GM19239 (cell line): ENCODE data around the gene HTR1B.

Experiments used
- DNase-seq: peaks from one replicate; pipeline ENCODE4 v3.0.0; 2011; ENCODE audit warnings: low spot score; ENCODE audit not compliant: insufficient read length
- FAIRE-seq: peaks from 2 replicates; lab custom pipeline; 2011; peaks lifted over from hg19 to GRCh38; lab: Jason Lieb, UNC

The HTR1B gene

GRCh38 chr6:77456531-77457248 lies 6.6 kb downstream of the HTR1B start:
- DNase-seq (no peak), FAIRE-seq (no peak)

- FAIRE-seq, result no peak
- no peak for DNase-seq
These were observed 8.0 kb downstream of the HTR1B start for GRCh38 chr6:77455271-77455670.

- no peak for FAIRE-seq
These were observed 8.9 kb downstream of the HTR1B start for GRCh38 chr6:77454386-77454785.

GRCh38 chr6:77451466-77451865 lies 11.8 kb downstream of the HTR1B start:
- no peak for DNase-seq
- no peak for FAIRE-seq

More at GRCh38 chr6:77454386-77454785, 8.9 kb downstream of the HTR1B start:
- no peak for DNase-seq

GRCh38 chr6:77450924-77451323 lies 12.4 kb downstream of the HTR1B start:
- no peak for FAIRE-seq
- no peak for DNase-seq

GRCh38 chr6:77448546-77448945 lies 14.7 kb downstream of the HTR1B start:
- FAIRE-seq (no peak), DNase-seq (no peak)

DNA sequence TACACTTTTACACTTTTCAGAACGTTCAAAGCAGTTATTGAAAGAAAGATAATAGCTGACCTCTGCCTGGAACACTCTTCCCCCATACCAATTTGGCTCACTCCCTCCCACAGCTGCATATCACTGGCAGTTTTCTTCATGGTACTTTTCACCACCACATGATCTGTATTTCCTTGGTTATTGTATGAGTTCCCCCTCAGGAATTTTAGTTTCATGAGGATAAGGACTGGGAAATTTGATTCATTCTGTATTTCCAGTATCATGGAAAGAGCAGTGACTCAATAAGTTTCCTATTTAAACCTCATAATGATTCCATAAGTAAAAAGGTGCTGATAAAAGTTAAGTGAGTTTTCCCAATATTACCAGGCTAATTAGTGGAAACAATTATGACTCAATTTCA lies 16.0 kb downstream of the HTR1B start:
- FAIRE-seq, result no peak
- DNase-seq, result no peak

- no peak for FAIRE-seq
These were observed 17.0 kb downstream of the HTR1B start for GRCh38 chr6:77446249-77446648.

GRCh38 chr6:77445214-77445613 lies 18.1 kb downstream of the HTR1B start:
- no peak for FAIRE-seq

More at GRCh38 chr6:77446249-77446648, 17.0 kb downstream of the HTR1B start:
- DNase-seq, result no peak

DNA sequence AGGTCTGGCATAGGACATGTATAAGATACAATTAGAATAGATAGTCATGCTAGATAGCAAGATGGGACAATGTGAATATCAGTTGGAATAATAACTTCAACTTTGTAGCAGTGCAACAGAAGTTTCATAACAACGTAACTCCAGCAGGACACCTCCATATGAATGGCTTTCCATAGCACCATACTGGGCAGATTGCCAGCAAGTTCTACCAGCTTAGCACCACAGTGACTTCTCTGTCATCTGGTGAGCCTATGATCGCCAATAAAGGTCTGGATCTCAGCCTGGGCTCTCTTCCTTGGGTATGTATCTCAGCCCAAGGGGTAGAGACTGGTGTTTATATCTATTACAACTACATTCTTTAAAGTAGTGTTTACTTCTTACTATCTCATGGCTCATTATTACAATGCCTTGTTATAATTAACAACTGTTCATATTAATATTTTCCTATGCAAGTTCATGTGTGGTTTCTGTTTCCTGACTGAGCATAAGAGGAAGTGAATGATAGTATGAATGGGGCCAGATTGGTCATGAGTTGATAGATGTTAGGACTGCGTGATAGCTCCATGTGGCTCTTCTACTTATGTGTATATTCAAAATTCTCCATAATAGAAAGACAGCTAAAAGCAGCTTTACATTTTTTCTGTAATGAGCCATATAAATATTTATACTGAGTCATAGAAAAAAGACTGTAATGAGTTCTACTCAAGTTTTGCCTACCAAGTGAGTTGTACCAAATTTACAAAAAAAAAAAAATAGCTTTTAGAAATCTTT lies 22.9 kb downstream of the HTR1B start:
- DNase-seq, result no peak

More at GRCh38 chr6:77445214-77445613, 18.1 kb downstream of the HTR1B start:
- DNase-seq, result no peak

GRCh38 chr6:77433888-77434287 lies 29.4 kb downstream of the HTR1B start:
- DNase-seq (no peak), FAIRE-seq (no peak)

More for the DNA sequence above, 22.9 kb downstream of the HTR1B start:
- no peak for FAIRE-seq

GRCh38 chr6:77430504-77430903 lies 32.8 kb downstream of the HTR1B start:
- FAIRE-seq, result no peak
- DNase-seq, result no peak

DNA sequence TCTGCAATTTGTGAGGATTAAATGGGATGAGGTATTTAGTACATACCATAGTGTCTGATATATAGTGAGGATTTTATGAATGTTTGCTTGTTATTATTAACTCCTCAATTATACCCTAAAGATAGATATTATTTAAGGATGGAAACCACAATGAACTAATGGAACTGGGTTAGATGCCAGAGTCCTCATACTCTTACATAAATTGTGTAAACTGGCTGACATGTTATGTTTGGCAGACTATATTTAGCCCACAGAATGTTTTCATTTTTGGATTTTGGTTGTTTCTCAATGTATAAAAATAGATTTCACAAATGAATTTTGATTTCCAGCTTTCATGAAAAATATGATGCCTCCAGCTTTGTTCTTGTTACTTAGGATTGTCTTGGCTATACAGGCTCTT lies 37.6 kb downstream of the HTR1B start:
- DNase-seq, result no peak
- no peak for FAIRE-seq

DNA sequence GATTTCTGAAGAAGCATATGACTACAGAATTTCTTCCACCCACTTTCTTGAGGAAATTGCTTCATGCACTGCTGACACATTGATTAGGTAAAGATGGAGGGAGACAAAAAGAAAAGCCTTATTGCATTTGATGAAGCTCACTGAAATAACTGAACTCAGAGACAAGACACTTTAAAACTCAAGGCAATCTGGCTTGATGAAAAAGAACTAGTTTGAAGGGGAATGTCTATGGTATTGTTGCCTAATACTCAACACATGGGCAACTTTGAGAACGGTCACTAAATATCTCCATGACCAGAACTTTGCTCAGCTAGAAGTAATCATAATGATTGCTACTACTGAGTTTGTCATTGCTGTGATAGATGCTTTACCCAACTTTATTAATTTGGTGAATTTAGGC lies 38.1 kb downstream of the HTR1B start:
- FAIRE-seq (no peak), DNase-seq (no peak)

DNA sequence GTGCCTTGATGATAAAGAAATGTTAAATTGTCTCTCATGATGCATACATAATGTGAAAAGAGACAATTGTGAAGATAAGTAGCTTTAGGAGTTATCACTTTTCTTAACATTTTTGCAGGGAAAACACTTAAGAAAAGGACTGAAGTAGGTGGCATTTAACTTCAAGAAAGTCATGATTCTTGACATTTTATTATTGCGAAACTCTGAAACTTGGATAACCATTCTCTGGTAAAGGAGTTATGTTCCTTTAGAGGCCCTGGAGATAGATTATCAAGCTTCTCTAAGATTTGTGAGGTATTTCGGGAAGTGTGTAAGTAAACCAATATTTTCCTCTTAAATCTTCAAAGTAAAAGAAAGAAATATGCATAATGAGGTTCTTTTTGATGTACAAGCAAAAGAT lies 38.5 kb downstream of the HTR1B start:
- DNase-seq (no peak), FAIRE-seq (no peak)

DNA sequence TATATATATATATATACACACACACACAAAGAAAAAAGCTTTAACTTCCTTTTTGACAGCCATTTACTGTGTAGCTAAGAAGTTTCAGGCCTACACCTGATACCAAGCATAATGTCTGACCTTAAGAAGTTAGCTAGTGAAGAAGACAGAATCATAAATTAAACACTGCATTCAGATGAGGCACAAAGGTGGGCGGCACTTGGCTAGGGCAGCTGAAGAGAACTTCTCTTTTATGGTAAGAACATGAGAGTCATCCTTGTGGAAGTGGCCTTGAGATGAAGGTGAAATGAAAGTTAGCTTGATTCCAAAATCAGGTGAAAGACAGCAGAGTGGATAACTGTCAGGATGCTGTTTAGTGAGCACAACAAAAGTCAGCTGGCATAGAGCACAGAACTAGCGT lies 46.5 kb downstream of the HTR1B start:
- DNase-seq, result no peak
- no peak for FAIRE-seq

DNA sequence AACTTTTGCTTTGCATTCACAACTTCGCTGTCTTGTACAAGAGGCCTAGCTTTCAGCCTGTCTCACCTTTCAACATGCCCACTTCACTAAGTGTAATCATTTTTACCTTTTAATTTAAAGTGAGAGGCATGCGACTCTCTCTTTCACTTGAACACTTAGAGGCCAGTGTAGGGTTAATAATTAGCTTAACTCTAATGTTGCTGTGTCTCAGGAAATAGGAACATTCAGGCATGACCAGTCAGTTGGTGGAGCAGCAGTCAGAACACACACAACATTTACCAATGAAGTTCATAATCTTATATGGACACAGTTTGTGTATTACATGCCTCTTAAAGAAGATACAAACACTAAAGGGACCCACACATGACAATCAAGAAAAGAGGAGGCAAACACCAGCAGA lies 47.6 kb downstream of the HTR1B start:
- DNase-seq (no peak), FAIRE-seq (no peak)
